GM23338 (cell line): ENCODE data around the gene LSM14A. TPM values are rescaled to one million over a fixed set of nuclear protein-coding genes. Genes with fewer than 3 reads are reported as not detected.

Experiments
- ATAC-seq: fragments of 200-7000 bp; cut with Tn5 transposase; 3 replicates; pipeline ENCODE4 v1.9.1; 2020
- DNase-seq: peaks from one replicate; pipeline ENCODE4 v3.0.0-alpha.2; 2015; ENCODE audit warnings: low spot score
- H2AFZ ChIP-seq: fragments of 200-600 bp; sonication (generic); 2 replicates; pipeline ENCODE4 v1.8.0; 2016; ENCODE audit warnings: antibody characterized with exemption, mild to moderate bottlenecking, moderate library complexity
- H3F3A ChIP-seq: fragments of 200-600 bp; sonication (generic); replicated peaks from 2 replicates; pipeline ENCODE4 v1.8.0; 2017; ENCODE audit warnings: antibody characterized with exemption, mixed run types, low read depth
- H3K27ac ChIP-seq: fragments of 200-600 bp; sonication (generic); 2 replicates; pipeline ENCODE4 v1.6.1; 2016; ENCODE audit warnings: low read depth
- H3K27me3 ChIP-seq: fragments of 200-600 bp; sonication (generic); 2 replicates; pipeline ENCODE4 v1.8.0; 2016; ENCODE audit warnings: mild to moderate bottlenecking, mixed run types, moderate library complexity; ENCODE audit not compliant: insufficient read depth
- H3K36me3 ChIP-seq: fragments of 200-600 bp; sonication (generic); 2 replicates; pipeline ENCODE4 v1.8.0; 2016; ENCODE audit warnings: mild to moderate bottlenecking; ENCODE audit not compliant: insufficient read depth
- H3K4me1 ChIP-seq: fragments of 200-600 bp; sonication (generic); 2 replicates; pipeline ENCODE4 v1.8.0; 2016; ENCODE audit warnings: mild to moderate bottlenecking, moderate library complexity; ENCODE audit not compliant: insufficient read depth
- H3K4me2 ChIP-seq: fragments of 200-600 bp; sonication (generic); 2 replicates; pipeline ENCODE4 v1.7.1; 2017; ENCODE audit warnings: mixed run types
- H3K4me3 ChIP-seq: fragments of 200-600 bp; sonication (generic); 2 replicates; pipeline ENCODE4 v1.6.1; 2016; ENCODE audit warnings: mixed run types
- H3K79me2 ChIP-seq: fragments of 200-600 bp; sonication (generic); replicated peaks from 2 replicates; pipeline ENCODE4 v1.8.0; 2017; ENCODE audit warnings: mild to moderate bottlenecking; ENCODE audit not compliant: insufficient read depth
- H3K9me2 ChIP-seq: fragments of 200-600 bp; sonication (generic); 2 replicates; pipeline ENCODE4 v1.8.0; 2017; ENCODE audit not compliant: insufficient read depth
- H4K20me1 ChIP-seq: fragments of 200-600 bp; sonication (generic); replicated peaks from 2 replicates; pipeline ENCODE4 v1.8.0; 2017; ENCODE audit warnings: mild to moderate bottlenecking; ENCODE audit not compliant: insufficient read depth
- H3K27ac Mint-ChIP-seq: 2 replicates; pipeline ENCODE4 v1.8.0; 2020; ENCODE audit warnings: inconsistent platforms, mild to moderate bottlenecking, moderate library complexity, mixed read lengths
- H3K27me3 Mint-ChIP-seq: 3 replicates; pipeline ENCODE4 v1.8.0; 2022; ENCODE audit warnings: low read depth, mild to moderate bottlenecking, moderate library complexity, mixed read lengths, inconsistent platforms; ENCODE audit not compliant: insufficient read depth, poor library complexity
- H3K36me3 Mint-ChIP-seq: 3 replicates; pipeline ENCODE4 v1.8.0; 2021; ENCODE audit warnings: low read depth, mild to moderate bottlenecking, inconsistent platforms, moderate library complexity, mixed read lengths
- H3K4me1 Mint-ChIP-seq: 3 replicates; pipeline ENCODE4 v1.8.0; 2020; ENCODE audit warnings: mild to moderate bottlenecking, inconsistent platforms, mixed read lengths
- H3K4me3 Mint-ChIP-seq: 3 replicates; pipeline ENCODE4 v1.8.0; 2021; ENCODE audit warnings: moderate library complexity, mild to moderate bottlenecking, inconsistent platforms, mixed read lengths
- H3K9me3 Mint-ChIP-seq: 3 replicates; pipeline ENCODE4 v1.8.0; 2020; ENCODE audit warnings: moderate library complexity, mild to moderate bottlenecking, inconsistent platforms, mixed read lengths
- CTCF ChIP-seq, 2 experiments: fragments of 200-600 bp in 1 of 2; sonication (generic) in 1 of 2; conservative IDR thresholded peaks; 2 replicates each; pipeline versions ENCODE4 v1.5.1 to v1.6.1; 2016 to 2017; ENCODE audit warnings: antibody characterized with exemption in 2 of 2, low read depth in 2 of 2, mild to moderate bottlenecking in 2 of 2, moderate library complexity in 1 of 2
- ETS1 ChIP-seq: IDR thresholded peaks from 2 replicates; pipeline ENCODE4 v1.6.1; 2016; ENCODE audit warnings: antibody characterized with exemption
- EZH2 ChIP-seq: fragments of 200-600 bp; sonication (generic); IDR thresholded peaks from one replicate; pipeline ENCODE4 v1.8.0; 2017; ENCODE audit warnings: antibody characterized with exemption, mild to moderate bottlenecking, low read depth; ENCODE audit not compliant: unreplicated experiment
- EZH2phosphoT487 ChIP-seq: fragments of 200-600 bp; sonication (generic); IDR thresholded peaks from one replicate; pipeline ENCODE4 v1.8.1; 2018; ENCODE audit warnings: antibody characterized with exemption; ENCODE audit not compliant: unreplicated experiment
- JUNB ChIP-seq: IDR thresholded peaks from one replicate; pipeline ENCODE4 v1.6.1; 2016; ENCODE audit warnings: antibody characterized with exemption; ENCODE audit not compliant: unreplicated experiment
- NANOG ChIP-seq: IDR thresholded peaks from 2 replicates; pipeline ENCODE4 v1.6.1; 2016; ENCODE audit warnings: antibody characterized with exemption, borderline replicate concordance
- POLR2AphosphoS5 ChIP-seq: IDR thresholded peaks from 2 replicates; pipeline ENCODE4 v1.6.1; 2016; ENCODE audit warnings: antibody characterized with exemption, low read depth
- STAT1 ChIP-seq: IDR thresholded peaks from one replicate; pipeline ENCODE4 v1.6.1; 2016; ENCODE audit warnings: antibody characterized with exemption; ENCODE audit not compliant: unreplicated experiment
- ZNF114 ChIP-seq: fragments of 250-450 bp; sonication (Bioruptor Pico); IDR thresholded peaks from 2 replicates; pipeline ENCODE4 v1.5.0; 2020; ENCODE audit warnings: mild to moderate bottlenecking, moderate library complexity
- polyA plus RNA-seq: library from polyadenylated mRNA; unstranded; fragments of >200 nt; fragmentation: Nextera tagmentation; extraction: Ambion mirVana; gene quantifications from 2 replicates; pipeline ENCODE4 v1.2.1, GENCODE V29; 2016
- total RNA-seq: library from RNA; depleted of rRNA; stranded (reverse); fragments of >200 nt; shearing (Covaris generic); gene quantifications from 2 replicates; pipeline ENCODE4 v1.2.3, GENCODE V29; 2014
- TF ChIP-seq, protein P1 (sequence below): IDR thresholded peaks from one replicate; pipeline ENCODE4 v1.6.1; 2018; ENCODE audit warnings: antibody characterized with exemption; ENCODE audit not compliant: unreplicated experiment

LSM14A gene
- total and polyA plus RNA-seq, 2 experiments from 2014 or later = 109 to 166 TPM

DNA sequence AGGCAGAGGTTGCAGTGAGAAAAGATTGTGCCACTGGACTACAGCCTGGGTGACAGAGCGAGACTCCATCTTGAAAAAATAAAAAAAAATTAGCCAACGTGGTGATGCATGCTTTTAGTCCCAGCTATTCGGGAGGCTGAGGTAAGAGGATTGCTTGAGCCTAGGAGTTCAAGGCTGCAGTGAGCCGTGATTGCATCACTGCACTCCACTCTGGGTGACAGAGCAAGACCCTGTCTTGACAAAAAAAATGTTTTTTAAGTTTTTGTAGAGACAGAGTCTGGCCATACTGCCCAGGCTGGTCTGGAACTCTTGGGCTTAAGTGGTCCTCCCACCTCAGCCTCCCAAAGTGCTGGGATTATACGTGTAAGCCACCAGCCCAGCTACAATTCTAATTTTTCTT is 22.4 kb upstream of the LSM14A start (continued):
- TF ChIP-seq CTCF (conservative IDR thresholded peaks at IDR 0.05; ENCODE audit: low read depth in 2 of 2) (no peak), POLR2AphosphoS5 (no peak), ETS1 (no peak)

DNA sequence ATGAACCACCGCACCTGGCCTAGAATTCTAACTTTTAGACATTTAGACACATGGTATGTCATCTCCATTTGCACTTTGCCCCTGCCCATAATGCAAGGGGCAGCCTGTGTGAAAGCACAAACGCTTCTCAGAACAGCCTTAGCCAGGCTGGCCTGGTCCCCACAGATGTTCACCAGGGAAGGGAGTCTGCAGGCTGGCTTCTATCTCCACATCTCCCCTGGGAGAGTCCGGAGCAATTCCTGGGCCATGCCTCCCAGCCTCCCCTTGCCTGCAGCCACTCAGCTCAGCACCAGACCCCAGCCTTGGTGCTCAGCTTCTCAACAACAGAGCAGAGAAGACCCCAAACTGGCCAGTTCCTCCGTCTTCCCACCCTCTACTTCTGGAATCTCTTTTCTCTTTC is 21.7 kb upstream of the LSM14A start:
- DNase-seq = no peak
- Histone ChIP-seq H3K9me2 (no peaks in the 10 kb centered on the region), H3K4me1 (no peaks in the 10 kb centered on the region), H3K4me3 (no peak overlapping the region), H4K20me1 (no peaks in the 10 kb centered on the region), H3K79me2 (no peaks in the 10 kb centered on the region), H3K27ac (no peak overlapping the region), H2AFZ (no peak overlapping the region), H3F3A (no peaks in the 10 kb centered on the region), H3K4me2 (no peak overlapping the region), H3K27me3 (no peaks in the 10 kb centered on the region), H3K36me3 (no peaks in the 10 kb centered on the region)
- no peak for ATAC-seq
- no peaks in the 10 kb centered on the region for H3K9me3 Mint-ChIP-seq
- peaks cover 2% of the 10 kb centered on the region for H3K4me1 Mint-ChIP-seq
- H3K4me3 Mint-ChIP-seq = no peak overlapping the region
- H3K27me3 Mint-ChIP-seq = peaks cover 1% of the 10 kb centered on the region
- no peak overlapping the region for H3K27ac Mint-ChIP-seq
- H3K36me3 Mint-ChIP-seq = no peaks in the 10 kb centered on the region
- no peak for TF ChIP-seq EZH2phosphoT487
- no peak for TF ChIP-seq EZH2
- TF ChIP-seq POLR2AphosphoS5 = no peak
- no peak for TF ChIP-seq CTCF (conservative IDR thresholded peaks at IDR 0.05; ENCODE audit: low read depth in 2 of 2)
- TF ChIP-seq STAT1 = no peak
- TF ChIP-seq, protein P1, sequence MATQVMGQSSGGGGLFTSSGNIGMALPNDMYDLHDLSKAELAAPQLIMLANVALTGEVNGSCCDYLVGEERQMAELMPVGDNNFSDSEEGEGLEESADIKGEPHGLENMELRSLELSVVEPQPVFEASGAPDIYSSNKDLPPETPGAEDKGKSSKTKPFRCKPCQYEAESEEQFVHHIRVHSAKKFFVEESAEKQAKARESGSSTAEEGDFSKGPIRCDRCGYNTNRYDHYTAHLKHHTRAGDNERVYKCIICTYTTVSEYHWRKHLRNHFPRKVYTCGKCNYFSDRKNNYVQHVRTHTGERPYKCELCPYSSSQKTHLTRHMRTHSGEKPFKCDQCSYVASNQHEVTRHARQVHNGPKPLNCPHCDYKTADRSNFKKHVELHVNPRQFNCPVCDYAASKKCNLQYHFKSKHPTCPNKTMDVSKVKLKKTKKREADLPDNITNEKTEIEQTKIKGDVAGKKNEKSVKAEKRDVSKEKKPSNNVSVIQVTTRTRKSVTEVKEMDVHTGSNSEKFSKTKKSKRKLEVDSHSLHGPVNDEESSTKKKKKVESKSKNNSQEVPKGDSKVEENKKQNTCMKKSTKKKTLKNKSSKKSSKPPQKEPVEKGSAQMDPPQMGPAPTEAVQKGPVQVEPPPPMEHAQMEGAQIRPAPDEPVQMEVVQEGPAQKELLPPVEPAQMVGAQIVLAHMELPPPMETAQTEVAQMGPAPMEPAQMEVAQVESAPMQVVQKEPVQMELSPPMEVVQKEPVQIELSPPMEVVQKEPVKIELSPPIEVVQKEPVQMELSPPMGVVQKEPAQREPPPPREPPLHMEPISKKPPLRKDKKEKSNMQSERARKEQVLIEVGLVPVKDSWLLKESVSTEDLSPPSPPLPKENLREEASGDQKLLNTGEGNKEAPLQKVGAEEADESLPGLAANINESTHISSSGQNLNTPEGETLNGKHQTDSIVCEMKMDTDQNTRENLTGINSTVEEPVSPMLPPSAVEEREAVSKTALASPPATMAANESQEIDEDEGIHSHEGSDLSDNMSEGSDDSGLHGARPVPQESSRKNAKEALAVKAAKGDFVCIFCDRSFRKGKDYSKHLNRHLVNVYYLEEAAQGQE = no peak
- TF ChIP-seq NANOG = no peak
- TF ChIP-seq ZNF114 (CRISPR knock-in tag) = no peak
- no peak for TF ChIP-seq JUNB
- no peak for TF ChIP-seq ETS1
